Measurements from ENCODE around the gene PAWR. TPM values are rescaled to one million over a fixed set of nuclear protein-coding genes. Genes with fewer than 3 reads are reported as not detected.

PAWR gene, protein sequence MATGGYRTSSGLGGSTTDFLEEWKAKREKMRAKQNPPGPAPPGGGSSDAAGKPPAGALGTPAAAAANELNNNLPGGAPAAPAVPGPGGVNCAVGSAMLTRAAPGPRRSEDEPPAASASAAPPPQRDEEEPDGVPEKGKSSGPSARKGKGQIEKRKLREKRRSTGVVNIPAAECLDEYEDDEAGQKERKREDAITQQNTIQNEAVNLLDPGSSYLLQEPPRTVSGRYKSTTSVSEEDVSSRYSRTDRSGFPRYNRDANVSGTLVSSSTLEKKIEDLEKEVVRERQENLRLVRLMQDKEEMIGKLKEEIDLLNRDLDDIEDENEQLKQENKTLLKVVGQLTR
- 3.4 and 3.7 TPM in 2 replicates for total RNA-seq

DNA sequence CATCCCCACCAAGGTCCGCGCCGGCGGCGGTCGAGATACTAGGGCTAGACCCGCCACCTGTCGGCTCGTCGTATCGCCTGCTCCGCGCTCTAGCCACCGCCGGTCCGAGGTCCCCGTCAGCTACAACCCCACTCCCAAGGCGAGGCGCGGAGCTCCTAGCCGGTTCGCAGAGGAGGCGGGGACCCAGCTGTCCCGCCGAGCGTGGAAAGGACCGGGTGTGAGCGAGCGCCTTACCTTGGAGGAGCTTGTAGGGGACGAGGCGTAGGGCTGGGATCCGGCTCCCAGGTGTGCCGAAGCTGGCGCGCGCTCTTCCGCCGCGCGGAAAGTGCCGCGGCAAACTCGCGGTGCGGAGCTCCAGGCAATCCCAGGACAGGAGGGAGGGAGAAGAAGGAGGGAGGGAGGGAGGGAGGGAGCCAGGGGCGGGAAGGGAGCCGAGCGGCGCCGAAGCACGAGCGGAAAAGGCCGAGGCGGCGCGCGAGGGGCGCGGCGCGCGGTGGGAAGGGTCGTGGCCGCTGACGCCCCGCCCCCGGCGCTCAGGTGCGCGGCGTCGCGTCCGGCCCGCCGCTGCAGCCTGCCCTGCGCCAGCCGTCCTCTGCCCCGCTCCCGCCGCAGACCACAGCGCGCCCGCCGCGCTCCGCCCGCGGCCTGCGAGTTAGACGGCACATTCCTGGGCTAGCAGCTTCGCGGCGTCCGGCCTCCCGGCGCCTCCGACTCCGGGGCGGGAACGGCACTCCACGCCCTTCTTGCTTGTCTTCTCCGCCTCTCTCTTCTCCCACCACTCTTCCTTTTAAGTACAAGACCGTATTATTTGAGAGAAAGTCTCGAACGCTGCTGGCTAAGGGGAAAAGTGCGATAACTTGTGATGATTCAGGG lies at the start of gene PAWR:
Gene PAWR, minus strand, starts transcription at position 327 of the 873 bp plus-strand sequence. CDS start 720 bp downstream, outside the sequence.
- intact Hi-C loops (cut with micrococcal nuclease) = loop anchor here (2.0 kb wide), 1 partner anchor 244 kb away; the partner anchor contains the start of gene PPP1R12A

DNA sequence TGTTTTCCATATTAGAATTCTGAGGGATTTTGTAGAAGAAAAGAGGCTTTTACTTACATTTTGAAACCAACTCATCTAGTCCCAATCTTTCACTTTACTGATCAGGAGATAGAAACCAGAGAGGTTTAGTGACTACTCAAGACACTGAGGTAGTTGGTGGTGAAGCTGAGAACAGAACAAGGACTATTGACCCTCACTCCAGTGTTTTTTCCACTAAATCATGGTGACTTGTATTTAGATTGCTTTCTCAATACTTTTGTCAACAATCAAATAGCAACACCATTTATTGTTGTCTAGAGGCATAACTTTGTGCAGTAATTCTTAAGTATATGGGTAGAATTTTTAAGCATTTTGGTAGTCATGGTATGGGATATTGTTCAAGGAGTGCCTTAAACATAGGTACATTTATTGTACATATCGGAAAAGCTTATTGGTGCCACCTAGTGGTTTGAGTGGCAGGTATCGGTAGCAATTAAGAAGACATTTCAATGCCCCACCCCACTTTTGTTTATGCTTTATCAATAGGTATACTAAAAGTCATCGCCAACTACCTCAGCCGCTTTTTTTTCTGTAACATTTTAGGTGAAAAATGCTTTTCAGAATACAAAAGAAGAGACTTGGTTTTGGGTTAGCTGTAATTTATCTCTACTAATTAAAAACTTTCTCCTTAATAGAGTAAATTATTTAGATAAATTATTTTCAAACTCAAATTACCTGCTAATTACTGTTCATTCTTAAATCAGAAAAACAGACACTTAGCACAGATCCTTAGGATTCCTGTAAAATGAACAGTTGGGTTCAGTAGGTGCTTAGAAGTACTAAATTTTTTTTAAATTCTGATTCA lies 47.3 kb upstream of the PAWR start:
- intact Hi-C loops (cut with micrococcal nuclease) = loop anchor here (1.0 to 10.0 kb wide), 6 partner anchors 190 to 1733 kb away; no protein-coding TSS in a partner anchor

DNA sequence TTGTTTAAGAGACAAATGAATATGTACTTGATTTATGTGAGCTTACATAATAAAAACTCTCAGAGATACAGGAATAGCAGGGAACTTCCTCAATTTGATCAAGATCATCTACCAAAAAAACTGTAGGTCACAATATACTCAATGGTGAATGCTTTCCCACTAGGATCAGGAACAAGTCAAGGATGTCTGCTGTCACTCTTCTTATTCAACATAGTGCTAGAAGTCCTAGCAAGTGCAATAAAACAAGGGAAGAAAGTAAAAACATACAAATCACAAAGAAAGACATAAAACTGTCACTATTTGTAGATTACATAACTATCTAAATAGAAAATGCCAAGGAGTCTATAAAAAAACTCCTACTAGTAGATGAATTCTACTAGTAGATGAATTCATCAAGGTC lies 41.9 kb upstream of the PAWR start:
- intact Hi-C loops (cut with micrococcal nuclease) = loop anchor here (10.0 kb wide), 1 partner anchor 1728 kb away; no protein-coding TSS in a partner anchor

DNA sequence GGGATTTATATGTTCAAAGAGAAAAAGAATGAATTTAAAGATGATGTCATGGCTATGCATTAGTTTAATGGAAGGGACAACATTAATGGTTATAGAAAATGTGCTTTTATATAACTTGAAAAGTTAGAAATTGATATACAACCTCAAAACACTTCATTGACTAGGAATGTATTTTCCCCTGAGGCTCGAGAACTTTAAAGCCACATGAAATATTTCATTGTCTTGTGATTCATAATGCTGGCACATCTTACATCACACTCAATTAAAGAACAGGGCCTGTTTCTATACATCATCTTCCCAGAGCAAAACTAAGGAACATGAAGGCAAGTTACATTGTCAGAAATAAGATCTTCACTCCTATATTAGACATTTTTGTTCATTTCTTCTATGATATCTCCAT lies 35.2 kb upstream of the PAWR start:
- intact Hi-C loops (cut with micrococcal nuclease) = no loop called here

DNA sequence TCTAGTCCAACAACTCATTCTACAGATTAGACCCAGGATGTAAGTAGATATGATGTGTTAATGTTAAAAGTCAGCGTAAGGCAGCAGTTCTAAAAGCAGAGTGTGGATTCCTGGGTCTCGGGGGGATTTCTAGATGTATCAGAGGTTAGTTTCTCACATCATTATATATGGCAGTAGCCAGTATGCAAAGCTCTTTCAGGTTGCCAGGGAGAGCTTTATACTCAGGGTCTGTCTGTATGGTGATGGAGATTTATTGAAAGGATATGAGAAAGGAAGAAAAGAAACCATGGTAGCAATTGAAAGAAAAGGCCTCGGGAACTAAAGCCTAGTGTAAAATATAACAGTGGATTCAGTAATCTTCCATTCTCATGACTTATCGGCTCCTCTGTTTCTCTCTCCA lies 26.2 kb upstream of the PAWR start:
- intact Hi-C loops (cut with micrococcal nuclease) = no loop called here

DNA sequence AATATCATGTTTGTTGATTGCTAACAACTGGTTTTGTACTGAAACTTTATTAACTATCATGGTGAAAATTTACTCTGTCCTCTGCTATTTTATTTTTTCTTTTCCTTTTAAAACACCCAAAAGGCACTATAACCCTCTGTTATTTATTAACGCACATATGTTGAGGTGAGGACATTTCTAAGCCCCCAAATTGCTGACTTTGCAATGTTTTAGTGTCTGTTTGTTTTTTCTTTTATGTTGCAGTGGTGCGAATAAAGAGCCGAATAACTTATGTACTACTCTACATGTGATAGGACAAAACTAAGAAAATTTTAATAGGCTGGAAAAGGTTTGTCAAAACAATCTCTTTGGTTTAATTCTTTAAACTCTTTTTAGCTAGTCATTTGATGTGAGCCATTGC lies 24.5 kb upstream of the PAWR start:
- intact Hi-C loops (cut with micrococcal nuclease) = no loop called here

DNA sequence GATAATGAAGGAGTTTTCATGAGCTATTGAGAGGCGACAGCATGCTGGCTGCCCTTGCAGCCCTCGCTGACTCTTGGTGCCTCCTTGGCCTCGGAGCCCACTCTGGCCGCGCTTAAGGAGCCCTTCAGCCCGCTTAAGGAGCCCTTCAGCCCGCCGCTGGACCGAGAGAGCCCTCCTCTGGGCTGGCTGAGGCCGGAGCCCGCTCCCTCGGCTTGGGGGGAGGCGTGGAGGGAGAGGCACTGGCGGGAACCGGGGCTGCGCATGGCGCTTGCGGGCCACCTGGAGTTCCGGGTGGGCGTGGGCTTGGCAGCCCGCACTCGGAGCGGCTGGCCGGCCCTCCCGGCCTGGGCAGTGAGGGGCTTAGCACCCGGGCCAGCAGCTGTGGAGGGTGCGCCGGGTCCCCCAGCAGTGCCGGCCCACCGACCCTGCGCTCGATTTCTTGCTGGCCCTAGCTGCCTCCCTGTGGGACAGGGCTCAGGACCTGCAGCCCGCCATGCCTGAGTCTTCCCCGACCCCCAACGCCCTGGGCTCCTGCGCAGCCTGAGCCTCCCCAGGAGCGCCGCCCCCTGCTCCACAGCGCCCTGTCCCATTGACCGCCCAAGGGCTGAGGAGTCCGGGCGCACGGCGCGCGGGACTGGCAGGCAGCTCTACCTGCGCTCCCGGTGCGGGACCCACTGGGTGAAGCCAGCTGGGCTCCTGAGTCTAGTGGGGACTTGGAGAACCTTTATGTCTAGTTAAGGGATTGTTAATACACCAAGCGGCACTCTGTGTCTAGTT lies 20.1 kb upstream of the PAWR start:
- intact Hi-C loops (cut with micrococcal nuclease) = no loop called here

DNA sequence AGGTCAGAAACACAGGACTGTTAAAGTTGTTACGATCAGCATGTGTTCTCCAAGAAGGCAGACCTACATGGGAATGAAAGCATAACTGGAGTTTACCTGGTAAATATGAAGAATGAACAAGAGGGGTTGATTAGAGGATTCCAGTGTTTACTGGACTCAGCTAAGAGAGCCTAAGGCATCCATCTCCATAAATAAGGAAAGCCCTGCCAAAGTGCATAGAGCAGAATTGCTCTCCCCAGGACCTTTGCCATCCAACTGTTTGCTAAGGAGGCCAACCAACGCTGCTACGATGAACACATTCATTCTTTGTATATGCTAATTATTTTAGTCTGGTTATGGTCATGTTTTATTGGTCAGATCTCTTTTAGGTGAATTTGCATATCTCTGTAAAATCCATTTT lies 17.1 kb upstream of the PAWR start:
- intact Hi-C loops (cut with micrococcal nuclease) = no loop called here

DNA sequence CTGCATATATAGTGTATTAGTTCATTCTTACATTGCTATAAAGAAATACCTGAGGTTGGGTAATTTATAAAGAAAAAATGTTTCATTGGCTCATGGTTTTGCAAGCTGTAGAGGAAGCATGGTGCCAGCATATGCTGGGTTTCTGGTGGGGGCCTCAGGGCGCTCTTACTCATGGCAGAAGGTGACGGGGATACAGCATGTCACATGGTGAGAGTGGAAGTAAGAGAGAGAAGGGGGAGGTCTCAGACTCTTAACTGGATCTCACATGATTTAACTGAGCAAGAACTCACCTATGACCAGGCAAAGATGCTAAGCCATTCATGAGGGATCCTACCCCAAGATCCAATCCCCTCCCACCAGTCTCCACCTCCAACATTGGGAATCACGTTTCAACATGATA lies 15.9 kb upstream of the PAWR start:
- intact Hi-C loops (cut with micrococcal nuclease) = no loop called here

DNA sequence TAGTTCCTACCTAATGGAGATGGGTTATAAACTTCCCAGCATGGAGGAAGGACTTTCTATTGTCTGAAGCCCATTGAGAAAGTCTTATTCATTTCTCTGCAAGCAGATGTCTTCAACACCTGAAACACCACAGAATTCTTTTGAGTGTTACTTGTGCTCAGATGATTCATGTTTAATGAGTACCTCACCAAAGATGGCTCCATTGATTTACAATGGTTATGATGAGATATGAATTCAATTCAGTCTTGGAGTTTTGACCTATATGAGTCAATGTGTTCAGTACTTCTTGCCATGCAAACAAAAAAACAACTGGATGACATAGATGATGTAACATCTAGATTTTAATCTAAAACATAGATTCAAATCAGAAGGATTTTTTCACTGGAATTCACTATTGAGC lies 15.4 kb upstream of the PAWR start:
- intact Hi-C loops (cut with micrococcal nuclease) = no loop called here

DNA sequence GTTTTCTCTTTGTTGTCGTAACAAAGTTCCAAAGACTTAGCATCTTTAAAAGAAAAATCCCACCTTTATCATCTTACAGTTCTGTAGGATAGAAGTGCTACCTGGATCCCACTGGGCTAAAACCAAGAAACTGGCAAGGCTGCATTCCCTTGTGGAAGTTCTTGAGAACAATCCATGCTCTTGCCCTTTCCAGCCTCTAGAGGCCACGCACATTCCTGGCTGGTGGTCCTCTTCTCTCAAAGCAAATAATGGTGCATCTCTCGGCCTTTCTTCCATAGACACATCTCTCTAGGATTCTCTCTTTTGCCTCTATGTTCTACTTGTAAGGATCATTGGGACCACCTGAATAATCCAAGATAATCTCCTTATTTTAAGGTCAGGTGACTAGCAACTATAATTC lies 8.2 kb upstream of the PAWR start:
- intact Hi-C loops (cut with micrococcal nuclease) = no loop called here

DNA sequence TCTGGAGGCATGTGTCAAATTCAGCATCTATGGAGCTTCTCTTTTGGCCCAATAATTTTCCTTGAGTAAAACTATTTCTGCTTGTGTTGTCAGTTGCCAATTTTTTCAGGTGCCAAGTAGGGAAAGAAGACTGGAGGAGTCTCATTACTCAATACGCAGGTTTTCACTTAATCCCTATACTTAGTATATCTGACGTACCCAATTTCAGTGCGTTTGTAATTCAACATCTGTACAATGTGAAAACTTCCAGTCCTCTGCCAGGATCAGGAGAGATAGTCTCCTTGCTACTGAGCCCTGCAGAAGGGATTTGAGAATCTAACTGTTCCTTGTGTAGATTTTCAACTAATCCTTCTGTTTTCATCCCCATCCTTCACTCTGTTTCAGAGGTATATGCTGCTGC lies 5.7 kb upstream of the PAWR start:
- intact Hi-C loops (cut with micrococcal nuclease) = no loop called here

DNA sequence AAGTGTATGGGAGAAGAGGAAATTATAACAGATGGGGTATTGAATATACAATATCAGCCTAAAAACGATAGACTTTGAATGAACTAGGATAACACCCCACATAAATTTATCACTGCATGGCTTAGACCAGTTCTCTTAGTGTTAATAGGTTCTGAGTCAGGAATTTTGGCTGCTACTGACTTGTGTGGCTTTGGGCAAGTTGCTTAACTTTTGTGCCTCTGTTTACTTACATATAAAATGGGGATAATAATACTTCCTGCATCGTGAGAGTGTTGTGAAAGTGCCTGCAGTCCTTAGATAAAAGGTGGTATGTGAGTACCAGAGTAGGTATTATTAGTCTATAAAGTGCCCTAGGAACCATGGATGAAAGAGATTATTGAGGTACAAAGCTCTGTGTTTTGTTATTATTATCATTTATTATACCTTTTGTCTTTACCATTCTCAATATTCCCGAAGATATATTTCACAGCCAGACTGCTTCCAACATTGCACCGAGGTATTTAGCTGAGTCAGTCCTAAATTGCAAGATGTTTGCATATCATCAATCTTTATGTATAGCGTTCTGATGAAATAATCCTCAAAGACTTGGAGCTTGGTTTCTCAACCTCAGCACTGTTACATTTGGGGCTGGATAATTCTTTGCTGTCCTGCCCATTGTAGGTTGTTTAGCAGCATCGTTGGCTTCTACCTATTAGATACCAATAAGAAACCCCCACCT lies 2.3 kb upstream of the PAWR start:
- intact Hi-C loops (cut with micrococcal nuclease) = no loop called here

DNA sequence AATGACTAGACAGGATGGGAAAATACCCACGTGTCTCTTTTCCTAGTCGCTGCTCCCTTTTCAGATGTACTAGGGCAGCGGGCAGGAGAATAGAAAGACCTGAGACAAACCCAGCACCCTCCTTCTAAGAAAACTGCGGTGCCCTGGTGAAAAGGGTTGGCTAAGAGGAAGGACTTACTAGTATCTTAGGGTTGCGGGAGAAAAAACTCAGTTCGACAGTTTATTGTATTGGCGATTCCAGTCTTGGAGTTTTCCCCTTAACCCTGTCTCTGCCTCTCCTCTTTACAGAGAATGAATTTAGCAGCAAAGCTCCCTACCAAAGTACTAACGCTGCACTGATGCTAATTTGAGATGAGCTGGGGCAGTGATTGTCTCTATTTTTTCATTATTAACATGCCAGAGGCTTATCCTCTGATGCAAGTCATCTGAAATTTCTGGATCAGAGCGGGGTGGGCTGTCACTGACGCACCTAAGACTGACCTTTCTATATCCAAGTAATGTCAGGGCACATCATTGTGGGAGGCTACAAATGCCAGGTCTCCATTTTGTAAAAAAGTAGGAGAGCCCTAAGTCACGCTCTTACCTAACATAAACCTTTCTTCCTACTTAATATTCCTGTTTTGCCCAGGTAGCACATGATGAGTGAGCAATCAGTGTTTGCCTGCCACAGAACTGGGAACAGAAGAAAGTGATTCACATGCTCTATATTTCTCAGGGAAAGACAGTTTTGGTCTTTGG lies 916 bp upstream of the PAWR start:
- intact Hi-C loops (cut with micrococcal nuclease) = loop anchor here (2.0 kb wide), 1 partner anchor 243 kb away; the partner anchor contains the start of gene PPP1R12A

DNA sequence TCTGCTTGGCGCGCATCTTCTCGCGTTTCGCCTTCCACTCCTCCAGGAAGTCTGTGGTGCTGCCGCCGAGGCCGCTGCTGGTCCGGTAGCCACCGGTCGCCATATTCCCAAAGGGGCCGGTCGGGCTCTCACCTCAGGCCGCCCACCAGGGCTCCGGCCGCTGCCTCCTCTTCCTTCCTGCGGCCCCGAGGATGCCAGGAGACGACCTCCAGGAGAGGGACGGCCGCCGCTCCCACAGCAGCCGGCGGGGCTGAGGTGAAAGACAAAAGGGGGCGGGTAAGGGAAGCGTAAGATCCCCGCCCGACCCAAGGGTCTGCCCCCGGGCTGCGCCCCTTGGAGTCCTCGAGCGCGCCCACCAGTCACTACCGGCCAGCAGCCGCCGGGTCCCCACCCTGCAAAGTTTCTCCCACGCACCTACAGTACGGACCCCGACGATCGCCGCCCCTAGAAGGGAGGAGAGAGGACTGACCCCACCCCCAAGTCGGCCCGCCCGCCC lies 574 bp downstream of the PAWR start:
- intact Hi-C loops (cut with micrococcal nuclease) = loop anchor here (2.0 kb wide), 1 partner anchor 245 kb away; the partner anchor contains the start of gene PPP1R12A

DNA sequence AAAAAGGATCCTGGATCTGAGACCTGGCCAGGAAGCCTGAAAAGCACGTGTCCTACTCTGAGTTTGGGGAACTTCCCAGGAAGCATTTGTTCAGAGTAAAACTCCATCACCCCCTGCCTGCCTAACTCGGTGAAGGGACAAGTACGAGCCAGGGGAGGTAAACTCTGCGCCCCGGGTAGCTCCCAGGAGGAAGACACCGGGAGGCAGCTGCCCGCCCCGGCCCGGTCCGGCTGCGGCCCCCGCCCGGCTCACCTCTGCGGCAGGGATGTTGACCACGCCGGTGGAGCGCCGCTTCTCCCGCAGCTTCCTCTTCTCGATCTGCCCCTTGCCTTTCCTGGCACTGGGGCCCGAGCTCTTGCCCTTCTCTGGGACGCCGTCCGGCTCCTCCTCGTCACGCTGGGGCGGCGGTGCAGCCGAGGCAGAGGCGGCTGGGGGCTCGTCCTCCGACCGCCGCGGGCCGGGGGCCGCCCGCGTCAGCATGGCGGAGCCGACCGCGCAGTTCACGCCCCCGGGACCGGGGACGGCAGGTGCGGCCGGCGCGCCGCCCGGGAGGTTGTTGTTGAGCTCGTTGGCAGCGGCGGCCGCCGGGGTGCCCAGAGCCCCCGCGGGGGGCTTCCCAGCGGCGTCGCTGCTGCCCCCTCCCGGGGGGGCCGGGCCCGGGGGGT lies 1.2 kb downstream of the PAWR start:
- intact Hi-C loops (cut with micrococcal nuclease) = loop anchor here (2.0 kb wide), 1 partner anchor 245 kb away; the partner anchor contains the start of gene PPP1R12A

DNA sequence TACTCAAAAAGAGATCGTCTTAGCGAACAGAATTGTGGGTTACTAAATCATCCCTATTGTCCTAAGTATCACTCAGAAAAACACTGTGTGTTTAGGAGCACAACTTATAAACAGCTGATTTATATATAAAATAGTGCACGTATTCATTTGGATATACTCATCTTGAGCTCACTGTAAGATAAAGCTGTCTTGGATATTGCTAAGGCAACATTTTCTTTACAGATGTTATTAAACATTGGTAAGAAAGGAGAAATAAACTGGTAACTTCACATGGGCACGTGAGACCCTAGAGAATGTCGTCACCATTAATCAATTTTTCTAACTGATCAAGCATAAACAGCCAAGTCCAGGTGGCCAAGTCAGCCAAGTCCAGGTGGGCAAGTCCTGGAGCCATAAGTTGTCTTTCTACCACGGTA lies 1.7 kb downstream of the PAWR start:
- intact Hi-C loops (cut with micrococcal nuclease) = no loop called here

DNA sequence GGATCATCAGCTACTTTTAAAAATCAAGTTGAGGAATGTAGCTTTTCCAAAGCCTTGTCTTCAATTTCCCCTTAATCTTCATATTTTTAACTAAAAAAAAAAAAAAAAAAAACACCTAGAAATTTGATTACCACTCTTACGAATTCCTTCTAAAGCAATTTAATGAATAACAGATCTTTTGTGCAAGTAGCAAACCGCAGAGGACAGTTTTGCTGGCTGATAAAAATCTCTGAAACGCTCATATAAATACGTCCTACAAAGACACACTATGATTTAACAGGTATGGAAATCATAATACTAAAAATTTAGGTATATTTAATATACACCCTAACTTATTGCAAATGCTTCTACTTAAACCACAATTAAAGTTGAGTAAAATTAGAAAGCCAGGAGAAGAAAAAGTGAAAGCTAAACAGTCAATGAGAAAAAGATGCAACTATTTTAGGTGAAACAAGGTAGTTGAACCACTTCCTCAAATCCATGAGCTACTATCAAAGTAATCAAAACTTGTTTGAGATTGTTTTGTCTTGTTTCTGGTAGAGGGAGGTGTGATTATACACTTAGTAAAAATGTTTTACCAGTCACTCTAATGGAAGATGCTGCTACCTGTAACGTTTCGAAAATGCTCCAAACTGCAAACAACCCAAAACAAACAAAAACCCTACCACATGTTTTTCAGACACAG lies 2.2 kb downstream of the PAWR start:
- intact Hi-C loops (cut with micrococcal nuclease) = no loop called here

Data from T-helper 1 cell treated with Interleukin-12 subunit alpha and Interleukin-12 subunit beta and Interleukin-4 antibody, amounts not matched to agents 30 ng/mL and 1 ng/mL, for 36 hours (primary cell).